GM10266 (cell line): Measurements from ENCODE around the gene LHFPL4.

Experiments used
- DNase-seq: peaks from one replicate; pipeline ENCODE4 v3.0.0; 2012; ENCODE audit errors: extremely low spot score
- CTCF ChIP-seq: IDR thresholded peaks from 2 replicates; pipeline ENCODE4 v1.5.1; 2012; ENCODE audit warnings: mild to moderate bottlenecking, low read depth; ENCODE audit not compliant: control insufficient read depth, insufficient read depth; ENCODE audit errors: missing control alignments

LHFPL4 gene

GRCh38 chr3:9553948-9554513 is 409 bp upstream of the LHFPL4 start:
- no peak for TF ChIP-seq CTCF
- DNase-seq, result no peak

- TF ChIP-seq CTCF, result no peak
- peak; percentile 69 for DNase-seq
Observed at GRCh38 chr3:9552252-9552999, 1.2 kb downstream of the LHFPL4 start.

GRCh38 chr3:9550999-9551398 is 2.6 kb downstream of the LHFPL4 start:
- no peak for DNase-seq
- TF ChIP-seq CTCF, result no peak

- no peak for TF ChIP-seq CTCF
- DNase-seq, result no peak
Observed at GRCh38 chr3:9549600-9549999, 4.0 kb downstream of the LHFPL4 start.

- TF ChIP-seq CTCF, result no peak
- DNase-seq, result no peak
Observed at GRCh38 chr3:9548991-9549390, 4.6 kb downstream of the LHFPL4 start.

- DNase-seq, result no peak
- no peak for TF ChIP-seq CTCF
Observed at GRCh38 chr3:9542182-9542581, 11.4 kb downstream of the LHFPL4 start.

- DNase-seq, result no peak
- no peak for TF ChIP-seq CTCF
Observed at GRCh38 chr3:9536212-9536611, 17.4 kb downstream of the LHFPL4 start.
